GM11168 (cell line): ENCODE measurements around the gene SCEL.
"Not testable (repeated sequence)": the region's sequence is repeated elsewhere in the genome, so short reads cannot be mapped to it uniquely, and the experiment has no call there.

ENCODE experiments used
- in situ Hi-C: fragments of 300-500 bp; cut with MboI; formaldehyde crosslinking; loops from one replicate; pipeline ENCODE4 v1.12.0; 2022; ENCODE audit warnings: low sequenced_read_pairs; ENCODE audit not compliant: unreplicated experiment

Gene SCEL, protein sequence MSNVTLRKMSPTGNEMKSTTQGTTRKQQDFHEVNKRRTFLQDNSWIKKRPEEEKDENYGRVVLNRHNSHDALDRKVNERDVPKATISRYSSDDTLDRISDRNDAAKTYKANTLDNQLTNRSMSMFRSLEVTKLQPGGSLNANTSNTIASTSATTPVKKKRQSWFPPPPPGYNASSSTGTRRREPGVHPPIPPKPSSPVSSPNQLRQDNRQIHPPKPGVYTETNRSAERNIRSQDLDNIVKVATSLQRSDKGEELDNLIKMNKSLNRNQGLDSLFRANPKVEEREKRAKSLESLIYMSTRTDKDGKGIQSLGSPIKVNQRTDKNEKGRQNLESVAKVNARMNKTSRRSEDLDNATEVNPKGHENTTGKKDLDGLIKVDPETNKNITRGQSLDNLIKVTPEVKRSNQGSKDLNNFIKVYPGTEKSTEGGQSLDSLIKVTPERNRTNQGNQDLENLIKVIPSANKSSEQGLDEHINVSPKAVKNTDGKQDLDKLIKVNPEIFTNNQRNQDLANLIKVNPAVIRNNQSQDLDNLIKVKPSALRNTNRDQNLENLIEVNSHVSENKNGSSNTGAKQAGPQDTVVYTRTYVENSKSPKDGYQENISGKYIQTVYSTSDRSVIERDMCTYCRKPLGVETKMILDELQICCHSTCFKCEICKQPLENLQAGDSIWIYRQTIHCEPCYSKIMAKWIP

DNA sequence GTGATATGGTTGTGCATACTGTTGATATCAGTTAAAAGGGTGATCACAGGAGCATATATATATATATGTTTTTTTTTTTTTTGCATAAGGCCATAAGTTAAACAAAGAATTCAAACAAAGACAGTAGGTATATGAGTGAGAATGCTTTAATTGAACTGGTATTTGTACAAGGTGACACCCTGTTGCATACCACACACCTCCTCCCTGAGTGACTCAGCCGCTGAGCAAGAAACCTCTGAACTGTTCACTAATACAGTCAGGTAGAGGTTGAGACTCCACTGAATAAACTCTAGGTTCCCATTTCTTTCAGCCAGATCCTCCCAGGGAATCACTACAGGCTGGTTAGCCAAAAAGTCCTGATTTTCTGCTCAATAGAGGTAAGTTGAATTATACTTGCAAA is at the start of gene SCEL:
Gene SCEL, plus strand, starts transcription at position 259 of the 400 bp plus-strand sequence. CDS start 20,170 bp downstream, outside the sequence.
- in situ Hi-C loops: no loop called here

DNA sequence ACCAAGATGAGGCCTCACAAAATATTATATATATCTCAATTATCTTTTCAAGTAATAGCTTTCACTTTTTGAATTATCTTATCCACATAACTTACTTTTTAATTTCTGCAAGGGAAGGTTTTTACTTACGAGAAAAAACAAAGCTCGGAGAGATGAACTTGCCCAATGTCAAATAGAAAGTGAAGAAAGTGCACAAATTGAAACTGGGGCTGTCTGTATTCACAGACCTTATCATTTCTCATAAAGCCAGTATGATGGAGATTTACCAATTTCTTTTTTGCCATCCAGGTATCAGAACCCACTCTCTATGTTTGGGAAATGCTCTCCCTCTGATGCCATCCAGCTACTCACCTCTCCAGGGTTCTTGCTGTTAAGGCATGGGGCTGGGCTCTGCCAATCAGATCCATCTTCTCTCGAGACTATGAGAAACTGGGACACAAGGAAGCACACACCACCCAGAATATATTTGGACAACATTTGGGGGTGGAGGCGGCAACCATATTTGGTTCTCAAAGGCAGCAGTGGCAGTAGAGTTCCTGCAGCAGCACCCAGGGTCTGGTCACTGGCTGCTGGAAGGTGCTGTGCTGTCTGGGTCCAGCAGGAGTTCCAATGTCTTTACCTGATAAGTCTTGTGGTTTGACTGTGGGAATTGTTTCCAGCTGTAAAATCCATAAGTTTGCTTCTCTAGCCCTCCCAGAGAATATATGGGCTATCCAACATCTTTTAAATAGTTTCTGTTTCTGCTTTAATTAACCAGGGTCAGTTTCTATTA is 45.8 kb upstream of the SCEL start:
- in situ Hi-C loops: no loop called here

DNA sequence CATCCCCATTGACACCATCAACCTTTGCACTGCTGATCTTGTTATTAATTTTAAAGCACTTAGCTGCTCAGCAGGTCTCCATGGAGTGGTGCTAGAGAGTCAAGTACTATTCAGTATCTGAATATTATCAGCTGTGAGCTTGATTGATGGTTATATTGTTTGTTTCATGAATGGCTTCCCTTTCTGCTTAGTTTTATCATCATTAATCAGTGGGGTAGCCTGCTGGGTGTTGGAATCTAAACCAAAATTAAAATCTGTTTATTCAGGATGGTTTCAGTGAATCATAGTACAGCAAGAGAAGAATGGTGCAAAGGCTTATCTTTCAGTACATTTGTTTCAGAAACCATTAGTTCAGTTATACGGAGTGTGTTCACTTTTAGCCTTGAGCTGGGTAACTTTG is 42.5 kb upstream of the SCEL start:
- in situ Hi-C loops: no loop called here

DNA sequence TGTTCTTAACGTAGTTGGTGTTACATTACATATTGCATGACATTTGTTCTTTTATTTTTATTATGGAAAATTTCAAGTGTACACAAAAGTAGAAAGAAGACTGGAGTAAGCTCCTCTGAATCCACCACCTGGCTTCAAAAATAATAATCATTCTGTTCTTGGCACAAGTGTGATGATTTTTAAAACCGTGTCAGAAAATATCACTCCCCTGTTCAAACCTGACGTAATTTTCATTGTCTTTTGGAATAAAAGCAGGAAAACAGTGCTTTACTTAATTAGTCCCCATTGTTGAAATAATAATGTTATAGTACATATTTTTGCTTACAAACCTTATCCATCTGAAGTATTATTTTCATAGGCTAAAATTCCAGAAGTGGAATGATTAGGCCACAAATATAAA is 41.3 kb upstream of the SCEL start:
- in situ Hi-C loops: no loop called here

DNA sequence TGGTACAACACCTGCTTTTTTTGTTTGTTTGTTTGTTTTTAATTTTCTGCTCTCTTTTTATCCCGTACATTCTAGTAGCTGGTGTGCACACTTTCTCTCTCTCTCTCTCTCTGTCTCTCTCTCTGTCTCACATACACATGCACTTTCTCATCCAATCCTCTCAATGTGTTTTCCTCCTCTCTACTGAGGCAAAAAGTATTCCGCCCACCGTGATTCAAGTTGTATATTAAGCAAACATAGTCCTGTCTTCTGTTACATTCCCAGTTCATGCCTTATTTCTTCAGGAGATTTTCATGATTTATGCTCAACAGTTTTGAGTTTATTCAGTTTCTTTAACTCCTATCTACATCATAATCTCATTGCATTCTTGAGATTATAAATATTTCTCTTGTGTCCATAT is 38.2 kb upstream of the SCEL start:
- in situ Hi-C loops: loop anchor here (5.0 kb wide), 1 partner anchor 70 kb away; no protein-coding TSS in a partner anchor

DNA sequence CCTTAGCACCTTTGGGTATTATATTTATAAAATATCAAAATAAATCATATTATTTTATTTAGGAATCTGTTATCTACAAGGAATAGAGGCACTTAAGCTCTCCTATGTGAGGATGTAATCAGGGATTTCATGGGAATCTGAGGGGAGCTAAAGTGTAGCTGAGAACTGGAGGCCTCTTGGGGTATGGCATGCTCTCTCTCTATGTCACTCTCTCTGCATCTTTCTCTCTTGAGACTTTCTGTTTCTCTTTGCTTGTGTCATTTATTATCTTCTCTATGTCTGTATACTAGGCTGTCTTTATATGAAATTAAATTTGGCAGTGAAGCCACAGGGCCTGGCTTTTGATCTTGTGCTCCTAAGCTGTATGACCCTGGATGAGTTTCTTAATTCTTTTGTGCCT is 37.7 kb upstream of the SCEL start:
- in situ Hi-C loops: loop anchor here (5.0 kb wide), 1 partner anchor 69 kb away; no protein-coding TSS in a partner anchor

DNA sequence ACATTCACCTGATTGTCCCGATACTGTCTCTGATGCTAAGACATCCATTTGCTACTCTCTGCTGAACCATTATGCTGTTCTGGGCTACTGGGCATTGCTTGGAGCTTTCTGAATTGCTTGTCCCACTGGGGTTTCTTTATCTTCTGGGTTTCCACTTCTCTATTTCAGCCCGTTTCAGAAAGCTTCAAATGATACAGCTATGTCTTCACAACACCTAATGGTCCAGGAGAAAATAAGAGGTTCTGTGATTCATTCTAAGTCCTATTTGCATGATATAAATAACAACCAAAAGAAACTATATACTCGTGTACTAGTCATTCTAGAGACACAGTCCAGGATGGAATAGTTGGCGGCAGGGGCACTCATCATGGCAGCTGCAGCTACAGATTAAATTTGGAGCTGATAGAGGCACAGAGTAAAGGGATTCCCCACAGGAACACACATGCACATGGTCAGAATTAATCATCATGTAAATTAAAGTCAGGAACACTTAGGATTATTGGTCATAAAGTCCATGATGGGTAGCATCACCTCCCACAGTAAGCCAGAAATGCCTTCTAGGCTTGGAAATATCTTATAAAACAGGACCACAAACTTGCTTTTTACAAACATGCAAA is 33.3 kb upstream of the SCEL start:
- in situ Hi-C loops: no loop called here

DNA sequence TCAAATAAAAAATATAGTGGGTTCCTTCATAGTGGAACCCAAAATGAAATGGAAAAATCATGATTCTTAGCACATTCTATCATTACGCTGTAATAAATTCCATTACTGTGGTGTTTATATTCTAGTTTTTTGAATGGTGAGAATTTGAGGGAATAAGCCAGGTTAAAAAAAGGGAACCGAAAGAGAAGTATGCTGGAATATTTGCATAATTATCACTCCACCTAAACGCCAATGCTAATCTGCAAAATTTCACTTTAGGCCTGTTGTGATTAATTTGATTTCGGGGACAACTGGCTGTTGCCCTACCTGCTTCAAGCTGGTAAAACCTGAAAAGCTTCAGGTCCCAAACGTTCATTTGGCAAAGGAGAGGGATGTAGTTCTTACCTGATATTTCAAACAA is 32.1 kb upstream of the SCEL start:
- in situ Hi-C loops: no loop called here

DNA sequence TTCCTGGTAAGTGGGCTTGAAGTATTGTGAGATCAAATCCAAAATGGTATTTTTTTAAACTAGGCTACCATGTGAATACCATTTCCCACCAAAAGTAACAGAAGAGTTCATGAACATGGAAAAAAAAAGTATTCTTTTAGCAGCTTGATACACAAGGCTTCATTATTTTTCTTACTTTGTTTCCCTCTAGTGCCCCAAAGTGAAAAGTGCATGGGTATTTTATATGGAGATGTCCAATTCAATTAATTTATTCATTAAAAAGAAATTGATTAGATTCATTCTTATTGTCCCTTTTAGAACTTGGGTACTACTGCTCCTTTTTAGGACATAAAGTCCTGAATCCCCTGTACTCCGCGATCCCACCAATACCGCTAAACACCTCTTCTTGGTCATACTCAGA is 28.6 kb upstream of the SCEL start:
- in situ Hi-C loops: no loop called here

DNA sequence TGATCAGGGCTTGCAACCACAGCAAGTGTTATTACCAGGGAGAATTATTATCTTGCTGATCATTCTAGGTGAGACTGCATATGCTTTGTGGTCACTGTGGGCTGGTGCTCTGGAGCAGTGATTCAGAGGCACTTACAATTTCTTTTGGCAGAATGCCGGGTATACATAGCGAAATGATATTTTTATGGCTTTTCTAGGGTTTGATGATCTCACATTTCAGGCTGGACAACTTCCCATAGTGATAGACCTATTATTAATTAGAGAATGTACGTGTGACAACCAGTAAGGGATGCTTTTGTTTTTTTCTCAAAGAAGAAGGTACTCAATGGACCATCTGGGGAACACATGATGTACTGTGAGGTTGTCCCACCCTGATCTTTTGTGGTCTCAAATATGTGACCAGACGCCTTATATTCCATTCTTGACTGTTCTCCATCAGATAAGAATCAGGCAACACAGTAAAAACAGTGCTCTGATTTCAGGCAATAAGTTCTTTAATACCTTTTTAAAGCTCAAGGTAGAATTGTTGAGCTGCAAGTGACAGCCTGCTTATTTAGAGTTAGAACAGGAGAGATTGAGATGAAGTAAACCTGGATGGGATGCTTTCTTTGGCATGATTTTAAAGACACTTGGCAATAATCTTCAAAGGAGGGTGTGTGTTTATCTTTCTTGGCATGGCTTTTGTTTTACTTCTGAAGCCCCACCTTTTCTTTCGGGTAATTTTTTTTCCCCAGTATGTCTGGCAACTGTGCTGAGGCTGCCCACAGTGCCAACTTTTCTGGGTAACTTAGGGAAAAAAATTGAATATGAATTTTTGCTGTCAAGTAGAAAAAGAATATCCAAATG is 27.4 kb upstream of the SCEL start:
- in situ Hi-C loops: no loop called here

DNA sequence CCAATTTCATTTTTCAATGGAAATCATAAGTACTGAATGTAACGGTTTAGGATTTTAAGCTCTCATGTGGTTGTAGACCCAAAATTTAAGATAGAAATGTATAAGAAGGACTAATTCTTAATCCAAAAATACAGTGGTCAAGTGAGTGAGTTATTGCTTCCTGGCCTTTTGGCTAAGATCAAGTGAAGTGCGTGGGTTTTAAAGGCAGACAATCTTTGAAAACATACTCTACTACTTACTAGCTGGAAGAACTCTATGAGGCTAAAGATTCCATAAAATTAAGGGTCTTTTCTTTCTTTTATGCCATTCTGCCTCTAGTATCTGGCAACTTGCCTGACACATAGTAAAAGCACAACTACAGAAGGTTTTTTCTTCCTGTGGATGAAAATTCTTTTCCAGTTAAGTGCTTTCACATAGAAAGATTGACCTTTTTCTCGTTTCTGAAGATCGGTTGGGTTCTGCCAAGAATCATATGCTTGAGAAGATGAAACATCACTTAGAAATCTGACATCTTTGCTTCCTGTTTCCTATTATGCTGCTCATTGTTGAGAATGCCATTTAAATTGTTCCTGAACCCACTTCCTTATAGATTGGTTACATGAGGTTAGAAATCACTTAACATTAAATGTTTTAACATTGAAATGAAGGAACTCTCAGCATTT is 26.4 kb upstream of the SCEL start:
- in situ Hi-C loops: no loop called here

DNA sequence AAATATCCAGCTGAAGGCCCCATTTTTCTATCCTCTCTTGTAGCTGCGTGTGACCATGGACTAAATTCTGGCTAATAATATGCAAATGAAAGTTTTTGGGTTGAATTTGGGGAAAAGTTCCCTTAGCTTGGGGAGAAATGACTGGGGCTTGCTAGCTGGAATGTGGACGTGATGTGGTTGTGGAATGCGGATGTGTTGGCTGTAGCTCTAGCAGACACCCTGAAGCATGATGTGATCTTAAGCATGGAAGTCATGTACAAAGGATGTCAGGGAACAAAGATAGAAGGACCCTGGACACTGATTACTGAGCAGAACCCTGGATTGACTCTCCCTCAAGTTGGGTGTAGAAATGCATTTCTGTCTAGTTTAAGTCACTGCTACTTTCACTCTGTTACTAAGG is 25.4 kb upstream of the SCEL start:
- in situ Hi-C loops: no loop called here

DNA sequence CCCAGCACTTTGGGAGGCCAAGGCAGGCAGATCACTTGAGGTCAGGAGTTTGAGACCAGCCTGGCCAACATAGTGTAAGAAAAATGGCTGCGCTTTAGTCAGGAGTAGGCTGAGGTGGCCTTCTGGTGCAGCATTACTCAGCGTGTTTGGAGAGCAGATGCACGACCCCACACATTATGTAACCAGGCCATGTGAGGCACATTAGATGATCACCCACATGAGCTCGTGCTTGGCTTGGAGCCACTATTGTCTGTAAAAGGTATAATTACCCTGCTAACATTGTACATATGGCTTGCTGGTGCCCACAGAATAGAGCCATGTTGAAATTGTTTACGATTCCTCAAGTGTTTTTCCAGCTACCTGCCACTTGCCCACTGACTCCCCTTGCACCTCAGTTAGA is 24.0 kb upstream of the SCEL start:
- in situ Hi-C loops: no loop called here

DNA sequence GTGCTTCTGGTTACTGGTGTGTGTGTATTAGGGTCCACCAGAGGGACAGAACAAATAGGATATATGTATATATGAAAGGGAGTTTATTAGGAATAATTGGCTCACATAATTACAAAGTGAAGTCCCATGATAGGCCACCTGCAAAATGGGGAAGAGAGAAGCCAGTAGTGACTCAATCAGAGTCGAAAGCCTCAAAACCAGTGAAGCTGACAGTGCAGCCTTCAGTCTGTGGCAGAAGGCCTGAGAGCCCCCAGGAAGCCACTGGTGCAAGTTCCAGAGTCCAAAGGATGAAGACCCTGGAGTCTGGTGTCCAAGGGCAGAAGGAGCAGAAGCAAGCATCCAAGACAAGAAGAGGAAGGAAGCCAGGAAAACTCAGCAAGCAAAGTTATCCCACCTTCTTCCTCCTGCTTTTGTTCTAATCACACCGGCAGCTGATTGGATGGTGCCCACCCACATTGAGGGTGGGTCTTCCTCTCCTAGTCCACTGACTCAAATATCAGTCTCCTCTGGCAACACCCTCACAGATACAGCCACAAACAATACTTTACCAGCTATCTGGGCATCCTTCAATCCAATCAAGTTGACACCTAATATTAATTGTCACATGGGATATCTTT is 21.7 kb upstream of the SCEL start:
- in situ Hi-C loops: no loop called here

DNA sequence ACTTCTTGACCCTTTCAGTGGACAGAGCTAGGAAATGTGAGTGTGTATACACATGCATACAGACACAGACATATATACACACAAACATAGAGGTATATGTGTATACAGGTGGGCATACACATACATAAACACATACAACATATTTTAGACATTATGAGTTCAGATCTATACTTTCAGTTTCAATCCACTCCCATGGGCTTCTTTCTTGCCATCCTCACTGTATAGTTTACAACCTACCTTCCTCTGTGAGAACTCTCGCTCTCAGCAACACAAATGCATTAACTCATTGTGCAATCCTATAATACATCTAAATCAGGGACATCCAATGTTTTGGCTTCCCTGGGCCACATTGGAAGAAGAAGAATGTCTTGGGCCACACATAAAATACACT is 21.2 kb upstream of the SCEL start:
- in situ Hi-C loops: no loop called here

DNA sequence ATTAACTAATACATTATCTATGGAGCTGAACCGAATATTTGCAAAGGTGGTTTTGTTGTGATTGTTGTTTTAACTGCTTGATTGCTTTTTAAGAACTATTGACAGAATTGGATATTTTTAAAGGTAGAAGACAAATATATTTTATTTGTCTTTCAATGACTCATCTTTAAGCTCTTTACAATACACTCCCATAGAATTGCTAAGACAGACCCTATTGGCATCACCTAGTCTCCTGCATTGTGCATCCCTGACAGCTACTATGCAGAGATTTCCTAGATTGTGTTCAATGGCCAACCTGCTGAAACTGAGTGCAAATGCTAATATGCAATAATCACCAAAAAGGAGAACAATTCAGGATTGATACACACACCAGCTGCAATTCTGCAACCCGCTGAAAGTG is 19.7 kb upstream of the SCEL start:
- in situ Hi-C loops: no loop called here

DNA sequence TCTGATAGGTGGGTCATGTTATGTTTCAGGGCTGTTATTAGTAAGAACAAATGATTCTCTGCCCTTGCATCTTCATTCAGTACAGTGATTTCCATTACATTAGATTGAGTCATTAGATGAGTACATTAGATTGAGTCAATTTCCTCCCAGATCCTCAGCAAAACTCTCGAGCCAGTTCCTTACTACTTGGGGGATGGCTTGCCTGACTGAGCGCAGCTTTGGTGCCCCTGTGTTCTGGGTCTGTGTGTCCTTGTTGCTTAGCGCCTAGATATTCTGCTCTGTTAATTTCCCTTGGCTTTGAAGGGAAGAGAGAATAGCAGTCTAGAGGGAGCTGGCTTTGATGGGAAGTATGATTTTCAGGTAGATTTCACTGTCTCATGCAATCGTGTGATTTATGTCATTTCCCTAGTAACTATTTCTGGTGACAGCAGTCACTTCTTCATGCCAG is 19.1 kb upstream of the SCEL start:
- in situ Hi-C loops: no loop called here

DNA sequence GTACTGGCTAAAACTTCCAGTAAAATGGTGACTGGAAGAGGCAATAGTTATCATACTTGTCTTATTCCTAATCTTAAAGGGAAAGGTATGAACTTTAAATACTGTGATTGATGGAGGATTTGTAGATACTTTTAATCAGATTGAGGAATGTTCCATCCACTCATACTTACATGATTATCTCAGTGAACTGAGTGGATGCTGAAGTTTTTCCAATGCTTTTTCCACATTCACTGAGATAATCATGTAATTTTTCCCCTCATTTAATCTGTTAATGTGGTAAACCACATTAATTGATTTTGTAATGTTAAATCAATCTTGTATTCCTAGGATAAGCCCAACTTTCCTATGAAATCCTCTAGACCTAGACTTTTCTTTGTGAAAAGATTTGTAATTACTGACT is 17.2 kb upstream of the SCEL start:
- in situ Hi-C loops: no loop called here

DNA sequence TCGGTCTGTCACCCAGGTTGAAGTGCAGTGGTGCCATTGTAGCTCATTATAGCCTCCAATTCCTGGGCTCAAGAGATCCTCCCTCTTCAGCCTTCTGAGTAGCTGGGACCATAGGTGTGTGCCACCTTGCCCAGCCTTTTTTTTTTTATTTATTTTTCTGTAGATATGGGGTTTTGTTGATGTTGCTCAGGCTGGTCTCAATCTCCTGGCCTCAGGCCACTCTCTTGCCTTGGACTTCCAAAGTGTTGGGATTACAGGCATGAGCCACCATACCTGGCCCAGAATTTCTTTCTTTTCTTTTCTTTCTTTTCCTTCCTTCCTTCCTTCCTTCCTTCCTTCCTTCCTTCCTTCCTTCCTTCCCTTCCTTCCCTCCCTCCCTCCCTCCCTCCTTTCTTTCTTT is 16.1 kb upstream of the SCEL start:
- in situ Hi-C loops: not testable (repeated sequence)
